ENCODE results near the gene FNBP1. TPM values are rescaled to one million over a fixed set of nuclear protein-coding genes. Genes with fewer than 3 reads are reported as not detected.

The FNBP1 gene
- total RNA-seq, 1 donor from 2014 or later = 80.4 TPM

GRCh38 chr9:129858167-129858962 is 184.6 kb downstream of the FNBP1 start:
- Mint-ChIP-seq H3K36me3 (ENCODE audit: unreplicated experiment) (peaks cover 13% of the 10 kb centered on the region), H3K27ac (ENCODE audit: unreplicated experiment) (peak overlapping the region; percentile 22), H3K4me3 (ENCODE audit: unreplicated experiment) (no peak overlapping the region), H3K27me3 (ENCODE audit: unreplicated experiment) (no peaks in the 10 kb centered on the region), H3K4me1 (ENCODE audit: low read depth, unreplicated experiment) (peaks cover 26% of the 10 kb centered on the region), H3K9me3 (ENCODE audit: unreplicated experiment) (peaks cover 3% of the 10 kb centered on the region)
- DNase-seq = no peak
- no peak for TF ChIP-seq CTCF (IDR thresholded peaks at IDR 0.05; ENCODE audit: partially characterized antibody, unreplicated experiment)

GRCh38 chr9:129857207-129857606 is 185.8 kb downstream of the FNBP1 start:
- no peak overlapping the region for H3K4me3 Mint-ChIP-seq (ENCODE audit: unreplicated experiment)

GRCh38 chr9:129854588-129855110 is 188.3 kb downstream of the FNBP1 start:
- Mint-ChIP-seq H3K4me3 (ENCODE audit: unreplicated experiment) (no peak overlapping the region), H3K4me1 (ENCODE audit: low read depth, unreplicated experiment) (peaks cover 47% of the 10 kb centered on the region), H3K9me3 (ENCODE audit: unreplicated experiment) (peaks cover 16% of the 10 kb centered on the region), H3K36me3 (ENCODE audit: unreplicated experiment) (peaks cover 7% of the 10 kb centered on the region), H3K27ac (ENCODE audit: unreplicated experiment) (peak overlapping the region; percentile 44), H3K27me3 (ENCODE audit: unreplicated experiment) (peaks cover 8% of the 10 kb centered on the region)
- DNase-seq = no peak
- no peak for TF ChIP-seq CTCF (IDR thresholded peaks at IDR 0.05; ENCODE audit: partially characterized antibody, unreplicated experiment)

More at GRCh38 chr9:129857207-129857606, 185.8 kb downstream of the FNBP1 start:
- Mint-ChIP-seq H3K27me3 (ENCODE audit: unreplicated experiment) (peaks cover 5% of the 10 kb centered on the region), H3K27ac (ENCODE audit: unreplicated experiment) (peak overlapping the region; percentile 76), H3K36me3 (ENCODE audit: unreplicated experiment) (peaks cover 13% of the 10 kb centered on the region), H3K9me3 (ENCODE audit: unreplicated experiment) (peaks cover 6% of the 10 kb centered on the region), H3K4me1 (ENCODE audit: low read depth, unreplicated experiment) (peaks cover 35% of the 10 kb centered on the region)
- DNase-seq = no peak
- TF ChIP-seq CTCF (IDR thresholded peaks at IDR 0.05; ENCODE audit: partially characterized antibody, unreplicated experiment) = no peak

GRCh38 chr9:129853614-129854013 is 189.4 kb downstream of the FNBP1 start:
- Mint-ChIP-seq H3K27ac (ENCODE audit: unreplicated experiment) (peak overlapping the region; percentile 98), H3K4me3 (ENCODE audit: unreplicated experiment) (peak overlapping the region; percentile 30), H3K4me1 (ENCODE audit: low read depth, unreplicated experiment) (peaks cover 46% of the 10 kb centered on the region), H3K27me3 (ENCODE audit: unreplicated experiment) (peaks cover 8% of the 10 kb centered on the region), H3K36me3 (ENCODE audit: unreplicated experiment) (peaks cover 7% of the 10 kb centered on the region), H3K9me3 (ENCODE audit: unreplicated experiment) (peaks cover 16% of the 10 kb centered on the region)
- TF ChIP-seq CTCF (IDR thresholded peaks at IDR 0.05; ENCODE audit: partially characterized antibody, unreplicated experiment) = no peak
- DNase-seq = no peak

GRCh38 chr9:129852579-129852978 is 190.4 kb downstream of the FNBP1 start:
- Mint-ChIP-seq H3K9me3 (ENCODE audit: unreplicated experiment) (peaks cover 16% of the 10 kb centered on the region), H3K4me3 (ENCODE audit: unreplicated experiment) (peak overlapping the region; percentile 79), H3K27me3 (ENCODE audit: unreplicated experiment) (peaks cover 8% of the 10 kb centered on the region), H3K4me1 (ENCODE audit: low read depth, unreplicated experiment) (peaks cover 45% of the 10 kb centered on the region), H3K27ac (ENCODE audit: unreplicated experiment) (peak overlapping the region; percentile 98), H3K36me3 (ENCODE audit: unreplicated experiment) (peaks cover 7% of the 10 kb centered on the region)
- TF ChIP-seq CTCF (IDR thresholded peaks at IDR 0.05; ENCODE audit: partially characterized antibody, unreplicated experiment) = no peak
- DNase-seq = peak; percentile 68

Data from glutamatergic neuron (in vitro differentiated cells).